PFSK-1 (cell line): Measurements from ENCODE around the gene TGOLN2.

Experiments used
- POLR2AphosphoS5 ChIP-seq: IDR thresholded peaks from 2 replicates; pipeline ENCODE4 v1.6.1; 2012; ENCODE audit warnings: low read depth, mild to moderate bottlenecking, control low read depth, low read length, moderate library complexity
- TAF1 ChIP-seq: IDR thresholded peaks from 2 replicates; pipeline ENCODE4 v1.6.1; 2012; ENCODE audit warnings: low read length, control low read depth, borderline replicate concordance; ENCODE audit not compliant: insufficient read depth

DNA sequence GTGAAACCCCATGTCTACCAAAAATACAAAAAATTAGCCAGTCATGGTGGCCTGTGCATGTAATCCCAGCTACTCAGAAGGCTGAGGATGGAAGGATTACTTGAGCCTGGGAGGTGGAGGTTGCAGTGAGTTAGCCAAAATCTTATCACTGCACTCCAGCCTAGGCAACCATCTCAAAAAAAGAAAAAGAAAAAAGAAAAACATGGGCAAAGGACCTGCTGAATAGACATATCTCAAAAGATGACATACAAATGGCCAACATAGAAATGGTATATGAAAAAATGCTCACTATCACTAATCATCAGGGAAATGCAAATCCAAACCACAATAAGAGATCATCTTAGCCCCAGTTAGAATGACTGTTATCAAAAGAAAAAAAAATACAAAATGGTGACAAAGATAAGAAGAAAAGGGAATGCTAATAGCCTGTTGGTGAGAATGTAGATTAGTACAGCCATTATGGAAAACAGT, 1.4 kb upstream of the TGOLN2 start:
- no peak for TF ChIP-seq TAF1
- no peak for TF ChIP-seq POLR2AphosphoS5
